ENCODE measurements around the gene GRIK4.

The GRIK4 gene

DNA sequence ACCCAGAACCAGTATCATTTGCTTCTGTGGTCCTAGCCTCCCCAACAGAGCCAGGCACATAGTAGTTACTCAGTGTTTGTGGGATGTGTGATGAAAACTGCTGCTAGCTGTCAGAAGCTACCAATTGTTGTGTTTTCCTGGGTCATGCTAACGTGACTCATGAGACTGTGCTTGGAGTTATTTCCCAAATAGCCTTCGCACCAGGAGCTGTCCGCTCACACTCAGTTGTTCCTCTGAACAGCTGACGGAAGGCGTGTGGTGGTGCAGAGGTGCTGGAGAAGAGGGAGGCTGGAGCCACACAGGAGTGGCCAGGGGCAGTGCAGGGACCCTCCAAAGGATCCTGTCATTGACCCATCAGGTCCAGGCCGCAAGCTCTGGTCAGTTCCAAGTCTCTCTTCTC, 458.4 kb downstream of the GRIK4 start:
- no peaks in the 10 kb centered on the region for H3K4me1 ChIP-seq (ENCODE audit: insufficient read depth, low read length)
- H3K36me3 ChIP-seq (ENCODE audit: insufficient read depth, low read length) = no peaks in the 10 kb centered on the region
- no peak overlapping the region for H3K9ac ChIP-seq (ENCODE audit: low read depth, low read length)
- no peaks in the 10 kb centered on the region for H3K9me3 ChIP-seq (ENCODE audit: control insufficient read depth, insufficient read depth, low read length)

DNA sequence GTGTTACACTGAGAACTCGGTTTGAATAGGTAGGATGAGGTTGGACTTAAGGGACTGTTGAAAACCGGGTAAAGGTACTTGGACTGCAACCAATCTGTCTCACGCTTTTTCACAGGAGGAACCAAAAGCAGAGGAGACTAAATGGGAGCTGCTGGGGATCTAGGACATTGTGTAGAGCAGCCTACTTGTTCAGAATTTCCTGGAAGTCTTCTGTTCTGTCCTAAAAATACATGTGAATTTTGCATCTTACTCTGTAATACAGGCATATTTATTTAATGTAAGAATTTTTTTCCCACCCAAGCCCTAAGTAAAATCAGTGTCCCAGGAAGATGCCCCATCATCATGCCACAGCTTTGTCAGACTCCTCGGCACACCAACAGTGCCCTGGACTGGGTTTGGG, 460.3 kb downstream of the GRIK4 start:
- Histone ChIP-seq H3K9ac (ENCODE audit: low read depth, low read length) (no peak overlapping the region), H3K9me3 (ENCODE audit: control insufficient read depth, insufficient read depth, low read length) (no peaks in the 10 kb centered on the region), H3K36me3 (ENCODE audit: insufficient read depth, low read length) (no peaks in the 10 kb centered on the region), H3K4me1 (ENCODE audit: insufficient read depth, low read length) (no peaks in the 10 kb centered on the region)

DNA sequence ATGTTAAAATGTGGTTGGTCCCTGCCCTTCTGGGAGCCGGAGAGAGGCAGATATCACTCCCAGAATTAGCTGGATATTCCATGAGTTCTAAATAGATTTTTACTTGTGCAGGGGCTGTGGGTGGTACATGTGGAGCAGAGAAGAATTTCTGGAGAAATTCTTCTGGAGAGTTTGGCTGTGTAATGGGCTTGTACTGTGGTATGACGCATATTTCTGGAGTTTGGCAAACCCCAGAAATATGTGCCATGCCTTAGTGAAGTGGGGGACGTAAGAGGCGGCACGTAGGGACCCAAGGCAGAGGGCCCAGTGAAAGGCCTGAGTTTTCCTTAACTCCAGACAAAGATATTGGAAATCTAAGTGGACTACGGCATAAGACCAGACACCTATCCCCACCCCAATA, 461.1 kb downstream of the GRIK4 start:
- Histone ChIP-seq H3K36me3 (ENCODE audit: insufficient read depth, low read length) (no peaks in the 10 kb centered on the region), H3K4me1 (ENCODE audit: insufficient read depth, low read length) (no peaks in the 10 kb centered on the region), H3K9me3 (ENCODE audit: control insufficient read depth, insufficient read depth, low read length) (no peaks in the 10 kb centered on the region), H3K9ac (ENCODE audit: low read depth, low read length) (no peak overlapping the region)

DNA sequence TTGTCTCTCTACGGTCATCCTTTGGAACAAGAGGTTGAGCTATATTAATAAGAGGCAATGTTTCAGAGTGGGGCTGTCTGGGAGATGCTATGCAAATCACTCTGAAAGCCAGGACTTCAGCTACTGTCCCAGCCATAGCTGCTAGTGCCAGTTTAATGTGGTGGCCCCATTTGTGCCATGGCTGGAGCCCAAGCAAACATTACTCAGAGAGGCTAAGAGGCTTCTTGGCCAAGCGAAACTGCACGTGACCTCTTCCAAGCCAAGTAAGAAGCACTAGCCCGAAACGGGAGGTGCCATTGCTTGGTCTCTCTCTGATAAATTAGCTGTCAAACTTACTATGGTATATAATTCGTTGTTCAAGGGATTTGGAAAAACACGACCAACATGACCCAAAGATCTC, 462.0 kb downstream of the GRIK4 start:
- Histone ChIP-seq H3K9me3 (ENCODE audit: control insufficient read depth, insufficient read depth, low read length) (no peaks in the 10 kb centered on the region), H3K9ac (ENCODE audit: low read depth, low read length) (no peak overlapping the region), H3K36me3 (ENCODE audit: insufficient read depth, low read length) (no peaks in the 10 kb centered on the region), H3K4me1 (ENCODE audit: insufficient read depth, low read length) (no peaks in the 10 kb centered on the region)

DNA sequence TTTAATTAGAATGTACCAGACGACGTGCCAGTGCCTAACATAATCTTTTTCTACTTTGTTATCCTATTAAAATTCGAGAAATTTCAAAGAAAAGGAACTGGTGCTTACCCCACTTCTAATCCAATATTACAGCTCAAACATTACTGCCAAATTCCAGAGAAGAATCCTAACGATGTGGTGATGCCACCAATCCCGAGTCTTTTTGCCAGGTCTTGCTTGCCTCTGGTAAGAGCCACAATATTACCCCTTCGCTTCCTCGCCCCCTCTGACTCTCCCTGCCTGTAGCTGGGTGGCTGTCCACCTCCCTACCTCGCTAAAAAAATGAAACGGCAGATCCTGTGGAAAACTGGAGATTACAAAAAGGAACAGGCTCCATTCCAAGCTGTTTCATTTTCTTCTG, 462.9 kb downstream of the GRIK4 start:
- no peaks in the 10 kb centered on the region for H3K36me3 ChIP-seq (ENCODE audit: insufficient read depth, low read length)
- H3K9me3 ChIP-seq (ENCODE audit: control insufficient read depth, insufficient read depth, low read length) = no peaks in the 10 kb centered on the region
- no peak overlapping the region for H3K9ac ChIP-seq (ENCODE audit: low read depth, low read length)
- H3K4me1 ChIP-seq (ENCODE audit: insufficient read depth, low read length) = no peaks in the 10 kb centered on the region

DNA sequence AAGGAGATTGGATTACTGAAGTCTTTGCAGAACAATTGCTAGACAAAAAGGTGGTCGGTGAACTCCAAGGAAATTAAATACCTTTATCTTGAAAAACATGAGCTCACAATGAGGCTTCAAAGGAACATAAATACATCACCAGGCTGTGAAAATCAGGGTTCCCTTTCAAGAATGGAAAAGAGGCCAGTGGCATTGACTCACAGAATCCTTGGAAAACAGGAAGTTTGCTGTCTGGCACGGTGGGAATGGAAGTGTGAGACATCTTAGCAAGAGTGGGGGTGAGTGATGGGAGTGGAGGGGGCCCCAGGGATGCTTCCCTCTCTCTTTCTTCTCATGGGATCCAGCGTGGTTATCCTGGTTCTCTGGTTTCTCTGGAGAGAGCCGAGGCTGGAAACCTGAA, 463.4 kb downstream of the GRIK4 start:
- no peak overlapping the region for H3K9ac ChIP-seq (ENCODE audit: low read depth, low read length)
- no peaks in the 10 kb centered on the region for H3K36me3 ChIP-seq (ENCODE audit: insufficient read depth, low read length)
- no peaks in the 10 kb centered on the region for H3K9me3 ChIP-seq (ENCODE audit: control insufficient read depth, insufficient read depth, low read length)
- H3K4me1 ChIP-seq (ENCODE audit: insufficient read depth, low read length) = no peaks in the 10 kb centered on the region

DNA sequence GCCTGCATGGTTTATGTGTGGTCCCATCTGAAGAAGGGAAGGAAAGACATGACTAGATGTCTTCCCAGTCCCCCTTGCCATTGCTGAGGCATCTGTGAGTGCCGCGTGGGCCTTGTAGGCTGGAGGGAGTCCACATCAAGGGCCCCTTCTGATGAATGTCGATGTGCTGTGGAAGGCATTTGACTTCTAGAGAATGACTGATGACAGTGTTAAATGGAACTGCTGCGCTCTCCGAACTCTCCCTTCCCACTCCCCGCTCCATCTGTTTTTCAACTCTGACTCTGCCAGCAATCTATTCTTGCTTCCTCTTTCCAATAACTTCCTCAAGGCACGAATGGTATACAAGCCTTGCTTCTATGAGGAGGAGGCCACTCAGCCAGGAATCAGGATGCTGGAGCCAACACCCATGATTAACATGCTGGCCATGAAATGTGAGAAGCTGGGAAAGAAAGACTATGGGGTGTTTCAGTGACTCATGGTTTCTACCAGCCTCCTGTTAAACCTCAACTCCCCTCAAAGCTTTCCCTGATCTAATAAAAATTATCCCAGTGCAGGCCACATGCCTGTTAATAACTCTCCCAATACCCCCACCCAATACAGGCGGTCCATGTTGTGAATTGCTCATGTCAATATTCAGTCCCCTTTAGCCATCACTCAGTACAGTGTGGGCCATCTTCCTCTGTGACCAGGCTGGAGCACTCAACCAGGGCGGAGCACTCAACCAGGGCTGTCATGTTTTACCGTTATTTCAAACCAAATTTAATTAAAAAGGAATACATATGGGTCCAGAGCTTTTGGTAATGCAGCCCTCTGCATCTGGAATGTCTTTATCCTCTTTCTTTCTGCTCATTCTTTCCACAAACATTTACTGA, 466.0 kb downstream of the GRIK4 start:
- Histone ChIP-seq H3K36me3 (ENCODE audit: insufficient read depth, low read length) (no peaks in the 10 kb centered on the region), H3K4me1 (ENCODE audit: insufficient read depth, low read length) (no peaks in the 10 kb centered on the region), H3K9me3 (ENCODE audit: control insufficient read depth, insufficient read depth, low read length) (no peaks in the 10 kb centered on the region)

DNA sequence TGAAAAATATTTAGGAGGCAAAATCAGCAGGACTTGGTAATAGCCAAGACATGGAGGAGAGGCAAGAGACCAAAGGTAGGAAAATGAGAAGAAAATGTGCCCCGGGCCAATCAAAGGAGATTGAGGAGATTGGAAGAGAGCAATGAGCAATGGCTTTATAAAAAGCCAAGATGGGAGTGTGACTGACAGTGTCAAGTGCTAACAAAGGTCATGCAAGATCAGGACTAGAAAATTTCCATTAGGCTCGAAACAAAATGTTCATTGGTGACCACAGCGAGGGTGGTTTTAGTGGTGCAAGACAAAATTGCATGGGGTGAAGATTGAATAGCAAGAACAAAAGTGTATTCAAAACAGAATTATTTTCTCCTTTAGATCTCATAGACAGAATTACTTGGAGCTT, 467.2 kb downstream of the GRIK4 start:
- no peak overlapping the region for H3K9ac ChIP-seq (ENCODE audit: low read depth, low read length)
- no peaks in the 10 kb centered on the region for H3K36me3 ChIP-seq (ENCODE audit: insufficient read depth, low read length)
- H3K4me1 ChIP-seq (ENCODE audit: insufficient read depth, low read length) = no peaks in the 10 kb centered on the region
- no peaks in the 10 kb centered on the region for H3K9me3 ChIP-seq (ENCODE audit: control insufficient read depth, insufficient read depth, low read length)

More for the DNA sequence above, 466.0 kb downstream of the GRIK4 start:
- no peak overlapping the region for H3K9ac ChIP-seq (ENCODE audit: low read depth, low read length)

DNA sequence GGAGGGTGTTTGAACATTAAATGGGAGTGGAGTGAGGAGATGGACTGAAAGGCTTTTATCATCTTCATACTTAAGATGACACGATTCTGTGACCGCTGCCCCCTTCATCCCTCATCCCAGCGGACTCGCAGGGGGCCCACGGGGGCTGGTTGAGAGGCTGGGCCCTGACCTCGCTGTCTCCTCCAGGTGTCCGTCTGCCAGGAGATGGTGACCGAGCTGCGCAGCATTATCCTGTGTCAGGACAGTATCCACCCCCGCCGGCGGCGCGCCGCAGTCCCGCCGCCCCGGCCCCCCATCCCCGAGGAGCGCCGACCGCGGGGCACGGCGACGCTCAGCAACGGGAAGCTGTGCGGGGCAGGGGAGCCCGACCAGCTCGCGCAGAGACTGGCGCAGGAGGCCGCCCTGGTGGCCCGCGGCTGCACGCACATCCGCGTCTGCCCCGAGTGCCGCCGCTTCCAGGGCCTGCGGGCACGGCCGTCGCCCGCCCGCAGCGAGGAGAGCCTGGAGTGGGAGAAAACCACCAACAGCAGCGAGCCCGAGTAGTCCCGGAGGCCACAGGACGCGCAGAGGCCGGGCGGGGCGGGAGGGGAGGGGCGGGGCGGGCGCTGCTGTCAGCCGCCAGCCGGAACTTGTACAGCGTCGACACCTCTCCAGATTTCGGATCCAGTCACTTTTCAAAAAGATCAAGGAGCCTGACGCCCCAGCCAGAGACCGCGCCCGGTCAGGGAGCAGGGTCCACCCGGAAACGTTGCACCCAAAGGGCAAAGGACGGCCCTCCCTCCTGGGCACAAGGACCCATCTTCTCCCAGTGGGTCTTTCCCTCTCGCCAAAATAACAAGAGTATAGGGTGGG, 474.4 kb downstream of the GRIK4 start:
- Histone ChIP-seq H3K9me3 (ENCODE audit: control insufficient read depth, insufficient read depth, low read length) (no peaks in the 10 kb centered on the region), H3K9ac (ENCODE audit: low read depth, low read length) (peak overlapping the region; percentile 66; the same call in 1 of the 2 replicates), H3K36me3 (ENCODE audit: insufficient read depth, low read length) (no peaks in the 10 kb centered on the region), H3K4me1 (ENCODE audit: insufficient read depth, low read length) (peaks cover 22% of the 10 kb centered on the region)

DNA sequence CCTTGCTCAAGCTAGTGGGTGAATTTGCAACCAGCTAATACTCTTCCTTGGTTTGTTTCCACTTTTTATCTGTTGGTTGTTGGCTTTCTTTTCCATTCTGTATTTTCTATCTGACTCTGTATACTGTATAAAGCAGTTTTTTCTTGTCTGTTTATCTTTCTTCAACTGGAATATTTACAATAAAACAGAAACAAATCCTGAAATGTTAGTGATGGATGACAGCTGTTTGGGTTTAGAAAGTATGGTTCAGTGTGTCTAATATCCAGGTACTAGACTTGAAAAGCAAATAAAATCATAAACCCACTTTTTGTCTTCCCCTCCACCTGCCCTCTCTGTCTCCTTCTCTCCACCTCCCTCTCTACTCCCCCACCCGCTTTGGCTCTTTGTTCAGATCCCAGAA, 477.1 kb downstream of the GRIK4 start:
- Histone ChIP-seq H3K36me3 (ENCODE audit: insufficient read depth, low read length) (no peaks in the 10 kb centered on the region), H3K9ac (ENCODE audit: low read depth, low read length) (no peak overlapping the region)

DNA sequence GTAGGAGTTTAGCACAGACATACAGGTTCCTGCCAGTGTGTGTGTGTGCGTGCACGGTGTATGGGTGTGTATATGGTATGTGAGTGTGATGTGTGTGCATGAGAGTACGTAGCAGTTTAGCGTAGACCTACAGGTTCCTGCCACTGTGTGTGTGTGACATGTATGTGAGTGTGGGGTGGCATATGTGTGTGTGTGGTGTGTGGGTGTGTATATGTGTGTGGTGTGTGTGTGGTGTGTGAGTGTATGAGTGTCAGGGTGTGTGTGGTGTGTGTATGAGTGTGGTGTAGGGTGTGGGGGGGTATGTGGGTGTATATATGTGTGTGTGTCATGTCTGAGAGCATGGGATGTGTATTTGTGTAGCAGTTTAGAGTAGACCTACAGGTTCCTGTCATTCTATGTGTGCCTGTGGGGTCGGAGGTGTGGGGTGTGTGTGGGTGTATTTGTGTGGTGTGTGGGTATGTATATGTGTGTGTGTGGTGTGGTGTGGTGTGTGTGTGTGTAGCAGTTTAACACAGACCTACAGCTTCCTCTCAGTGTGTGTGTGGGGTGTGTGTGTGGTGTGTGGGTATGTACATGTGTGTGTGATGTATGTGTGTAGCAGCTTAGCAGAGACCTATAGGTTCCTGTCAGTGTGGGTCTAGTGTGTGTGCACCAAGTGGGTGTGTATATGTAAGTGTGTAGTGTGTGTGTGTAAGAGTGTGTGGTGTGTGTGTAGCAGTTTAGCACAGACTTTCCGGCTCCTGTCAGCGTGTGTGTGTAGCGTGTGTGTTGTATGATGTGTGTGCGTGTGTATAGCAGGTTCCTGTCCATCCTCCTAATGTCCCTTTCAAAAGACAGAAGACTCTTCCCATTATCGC, 480.5 kb downstream of the GRIK4 start:
- Histone ChIP-seq H3K9ac (ENCODE audit: low read depth, low read length) (no peak overlapping the region), H3K36me3 (ENCODE audit: insufficient read depth, low read length) (no peaks in the 10 kb centered on the region), H3K9me3 (ENCODE audit: control insufficient read depth, insufficient read depth, low read length) (no peaks in the 10 kb centered on the region), H3K4me1 (ENCODE audit: insufficient read depth, low read length) (peaks cover 21% of the 10 kb centered on the region)

More for the DNA sequence above, 477.1 kb downstream of the GRIK4 start:
- H3K9me3 ChIP-seq (ENCODE audit: control insufficient read depth, insufficient read depth, low read length) = no peaks in the 10 kb centered on the region
- peaks cover 22% of the 10 kb centered on the region for H3K4me1 ChIP-seq (ENCODE audit: insufficient read depth, low read length)

DNA sequence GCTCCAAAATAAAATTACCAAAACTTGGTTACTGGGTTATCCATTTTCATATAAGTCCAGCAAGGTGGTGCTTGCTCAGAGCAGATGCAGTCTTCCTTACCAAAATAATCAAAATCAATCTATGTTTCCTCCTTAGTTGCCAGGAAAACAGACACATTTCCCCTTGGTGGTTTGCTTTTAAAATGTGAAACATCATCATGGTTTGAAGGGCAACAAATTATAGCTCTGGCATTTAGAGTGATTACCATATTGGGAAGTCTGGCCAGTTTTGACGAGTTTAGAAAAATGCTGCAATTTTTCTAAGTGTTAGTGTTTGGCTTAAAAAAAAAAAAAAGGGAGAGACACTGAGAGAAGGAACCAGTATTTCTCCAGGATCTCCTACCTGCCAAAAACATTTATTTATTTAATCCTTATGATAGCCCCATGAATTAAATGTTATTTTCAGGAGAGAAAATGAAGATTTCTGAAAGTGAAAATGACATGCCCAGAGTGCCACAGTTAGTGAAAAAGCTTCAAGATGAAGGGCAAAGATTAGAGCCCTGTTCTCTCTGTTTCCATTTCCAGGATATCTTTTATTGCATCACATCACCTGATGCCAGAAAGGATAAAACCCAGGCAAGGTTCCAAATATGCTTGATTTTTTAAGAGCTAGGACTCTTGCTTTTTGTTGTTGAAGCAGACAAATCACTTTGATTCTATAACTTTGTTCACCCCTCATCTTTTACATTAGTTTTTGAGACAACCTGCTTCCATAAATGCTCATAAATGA, 482.7 kb downstream of the GRIK4 start:
- no peaks in the 10 kb centered on the region for H3K9me3 ChIP-seq (ENCODE audit: control insufficient read depth, insufficient read depth, low read length)
- H3K36me3 ChIP-seq (ENCODE audit: insufficient read depth, low read length) = no peaks in the 10 kb centered on the region
- H3K4me1 ChIP-seq (ENCODE audit: insufficient read depth, low read length) = peaks cover 13% of the 10 kb centered on the region
- H3K9ac ChIP-seq (ENCODE audit: low read depth, low read length) = no peak overlapping the region

DNA sequence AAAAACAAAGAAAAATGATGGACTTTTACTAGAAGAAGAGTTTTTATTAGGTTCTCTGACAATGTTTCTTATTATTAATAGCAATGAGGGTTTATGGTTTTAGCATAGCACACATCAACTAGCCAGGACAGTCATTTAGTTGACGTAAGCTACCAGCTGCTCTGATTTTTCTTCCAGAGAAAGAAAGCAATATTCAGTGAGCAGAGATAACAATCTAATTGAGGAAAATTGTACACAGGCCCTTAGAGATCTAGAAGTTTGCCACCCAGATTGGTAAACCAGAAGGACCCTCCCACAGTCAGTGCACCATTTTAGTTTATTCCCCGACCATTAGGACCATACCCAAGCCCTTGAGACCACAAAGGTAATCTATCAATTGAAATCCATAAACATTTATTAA, 483.6 kb downstream of the GRIK4 start:
- peaks cover 8% of the 10 kb centered on the region for H3K4me1 ChIP-seq (ENCODE audit: insufficient read depth, low read length)
- no peaks in the 10 kb centered on the region for H3K36me3 ChIP-seq (ENCODE audit: insufficient read depth, low read length)
- no peaks in the 10 kb centered on the region for H3K9me3 ChIP-seq (ENCODE audit: control insufficient read depth, insufficient read depth, low read length)
- no peak overlapping the region for H3K9ac ChIP-seq (ENCODE audit: low read depth, low read length)
